HG02588 (cell line): Measurements from ENCODE around the gene AP4B1.
"Not testable (repeated sequence)": the region's sequence is repeated elsewhere in the genome, so short reads cannot be mapped to it uniquely, and the experiment has no call there.

Experiments used
- ATAC-seq: cut with Tn5 transposase; IDR thresholded peaks from one replicate; pipeline ENCODE4 v1.9.1; 2021; ENCODE audit warnings: mild to moderate bottlenecking, moderate library complexity; ENCODE audit not compliant: unreplicated experiment

The AP4B1 gene

GRCh38 chr1:113859478-113860175 is 45.0 kb downstream of the AP4B1 start:
- ATAC-seq: peak; percentile 92

GRCh38 chr1:113858982-113859381 is 45.6 kb downstream of the AP4B1 start:
- ATAC-seq: no peak

- no peak for ATAC-seq
These were observed 46.2 kb downstream of the AP4B1 start for GRCh38 chr1:113858418-113858817.

- ATAC-seq: no peak
These were observed 46.8 kb downstream of the AP4B1 start for GRCh38 chr1:113857776-113858175.

- ATAC-seq: no peak
These were observed 48.2 kb downstream of the AP4B1 start for GRCh38 chr1:113856401-113856790.

GRCh38 chr1:113855630-113856400 is 48.8 kb downstream of the AP4B1 start:
- ATAC-seq: no peak

- ATAC-seq: no peak
These were observed 50.4 kb downstream of the AP4B1 start for GRCh38 chr1:113854234-113854633.

- not testable (repeated sequence) for ATAC-seq
These were observed 51.9 kb downstream of the AP4B1 start for GRCh38 chr1:113852694-113853093.

GRCh38 chr1:113850127-113850796 is 54.3 kb downstream of the AP4B1 start:
- ATAC-seq: no peak

GRCh38 chr1:113849072-113849471 is 55.5 kb downstream of the AP4B1 start:
- ATAC-seq: no peak

GRCh38 chr1:113846391-113847035 is 58.1 kb downstream of the AP4B1 start:
- no peak for ATAC-seq
